DMS114 treated with DMSO at 0.1 percent for 48 hours (cell line): Measurements from ENCODE around the gene CEP95.

ENCODE experiments used
- DNase-seq: peaks from one replicate; lab custom pipeline; 2025; ENCODE audit not compliant: unreplicated experiment; lab: John Stamatoyannopoulos, UW

The CEP95 gene

GRCh38 chr17:64496348-64496785, 10.4 kb upstream of the CEP95 start:
- DNase-seq = no peak

- peak; percentile 85 for DNase-seq
Observed at GRCh38 chr17:64496786-64497564, 9.8 kb upstream of the CEP95 start, which contains the start of gene POLG2. Gene POLG2 (minus strand): TSS chr17:64497054. CDS start chr17:64496968, 86 bp downstream.

GRCh38 chr17:64497565-64498035, 9.2 kb upstream of the CEP95 start:
- DNase-seq = no peak

GRCh38 chr17:64498308-64499203, 8.2 kb upstream of the CEP95 start:
- no peak for DNase-seq

GRCh38 chr17:64499805-64500486, 6.8 kb upstream of the CEP95 start:
- DNase-seq = no peak

- no peak for DNase-seq
Observed at GRCh38 chr17:64500487-64500859, 6.3 kb upstream of the CEP95 start.

GRCh38 chr17:64500862-64501765, 5.7 kb upstream of the CEP95 start:
- DNase-seq = no peak

GRCh38 chr17:64502021-64502420, 4.8 kb upstream of the CEP95 start:
- DNase-seq = no peak

GRCh38 chr17:64502809-64503208, 4.0 kb upstream of the CEP95 start:
- no peak for DNase-seq

- DNase-seq = no peak
Observed at GRCh38 chr17:64503341-64503740, 3.4 kb upstream of the CEP95 start.

GRCh38 chr17:64503821-64504768, 2.7 kb upstream of the CEP95 start:
- no peak for DNase-seq

GRCh38 chr17:64504769-64505339, 1.9 kb upstream of the CEP95 start:
- DNase-seq = no peak

GRCh38 chr17:64505340-64506200, 1.2 kb upstream of the CEP95 start:
- DNase-seq = peak; percentile 69

- DNase-seq = peak; percentile 94
Observed at GRCh38 chr17:64506201-64506575, 589 bp upstream of the CEP95 start, which contains the start of gene DDX5. Gene DDX5 (minus strand): TSS chr17:64506289. CDS start chr17:64506119, 170 bp downstream.

- DNase-seq = peak; percentile 45
Observed at GRCh38 chr17:64507413-64507782, 621 bp downstream of the CEP95 start.

- DNase-seq = no peak
Observed at GRCh38 chr17:64508683-64509082, 1.9 kb downstream of the CEP95 start.

GRCh38 chr17:64509179-64509578, 2.4 kb downstream of the CEP95 start:
- DNase-seq = no peak

- no peak for DNase-seq
Observed at GRCh38 chr17:64515419-64515818, 8.6 kb downstream of the CEP95 start.
